ENCODE data around the gene HLCS. TPM values are rescaled to one million over a fixed set of nuclear protein-coding genes. Genes with fewer than 3 reads are reported as not detected.

The HLCS gene
- total and polyA plus RNA-seq, 2 donors (not counting 3 experiments of a cell fraction or from before 2014, with no cell fraction given) = 6.7 to 17.2 TPM

DNA sequence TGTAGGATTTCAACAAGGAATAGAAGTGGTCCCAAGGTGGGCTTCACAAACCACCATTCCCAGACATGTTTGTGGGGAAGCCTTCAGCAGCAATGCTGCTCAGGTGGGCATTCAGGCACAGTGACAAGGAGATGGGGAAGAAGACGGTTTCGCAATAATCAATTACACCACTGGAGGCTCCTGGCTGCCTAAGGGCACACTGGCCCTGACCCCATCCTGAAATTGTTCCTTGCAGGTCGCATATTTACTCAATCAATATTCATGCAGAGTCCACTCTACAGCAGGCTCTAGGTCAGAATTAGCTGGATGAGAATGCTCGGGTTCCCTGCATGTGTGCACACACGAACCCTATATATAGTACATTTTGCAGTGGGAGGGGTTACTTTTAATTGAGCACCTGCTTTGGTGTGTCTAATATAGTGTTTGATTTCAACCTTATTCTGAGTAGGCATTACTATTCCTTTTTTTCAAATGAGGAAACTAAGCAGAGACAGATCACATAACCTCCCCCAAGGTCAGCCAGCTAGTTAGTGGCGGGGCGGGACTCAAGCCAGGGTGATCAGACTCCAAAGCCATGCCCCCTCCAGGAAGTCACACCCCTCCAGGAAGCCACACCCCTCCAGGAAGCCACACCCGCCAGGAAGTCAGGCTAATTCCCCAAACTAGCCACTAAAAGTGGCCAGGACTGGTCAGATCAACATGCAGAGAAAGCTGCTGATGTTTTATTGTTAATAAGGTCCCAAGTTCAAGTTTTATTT, 106.5 kb downstream of the HLCS start:
- TF ChIP-seq MYC (IDR thresholded peaks at IDR 0.05; ENCODE audit: low read depth, low read length) (no peak), GATA2 (IDR thresholded peaks at IDR 0.05; ENCODE audit: insufficient read depth, insufficient read length, low read depth, low read length) (no peak), POLR2A (IDR thresholded peaks at IDR 0.05; ENCODE audit: low read depth, low read length) (peak; percentile 71), JUN (IDR thresholded peaks at IDR 0.05; ENCODE audit: borderline replicate concordance, insufficient read depth, insufficient read length, low read depth) (no peak), EZH2 (IDR thresholded peaks at IDR 0.05; ENCODE audit: borderline replicate concordance, low read depth, low read length, severe bottlenecking) (no peak), FOS (IDR thresholded peaks at IDR 0.05; ENCODE audit: borderline replicate concordance, insufficient read depth, low read length) (no peak), POLR2AphosphoS5 (IDR thresholded peaks at IDR 0.05; ENCODE audit: insufficient read depth, low read depth, low read length) (peak; percentile 56)
- TF ChIP-seq, protein P1, sequence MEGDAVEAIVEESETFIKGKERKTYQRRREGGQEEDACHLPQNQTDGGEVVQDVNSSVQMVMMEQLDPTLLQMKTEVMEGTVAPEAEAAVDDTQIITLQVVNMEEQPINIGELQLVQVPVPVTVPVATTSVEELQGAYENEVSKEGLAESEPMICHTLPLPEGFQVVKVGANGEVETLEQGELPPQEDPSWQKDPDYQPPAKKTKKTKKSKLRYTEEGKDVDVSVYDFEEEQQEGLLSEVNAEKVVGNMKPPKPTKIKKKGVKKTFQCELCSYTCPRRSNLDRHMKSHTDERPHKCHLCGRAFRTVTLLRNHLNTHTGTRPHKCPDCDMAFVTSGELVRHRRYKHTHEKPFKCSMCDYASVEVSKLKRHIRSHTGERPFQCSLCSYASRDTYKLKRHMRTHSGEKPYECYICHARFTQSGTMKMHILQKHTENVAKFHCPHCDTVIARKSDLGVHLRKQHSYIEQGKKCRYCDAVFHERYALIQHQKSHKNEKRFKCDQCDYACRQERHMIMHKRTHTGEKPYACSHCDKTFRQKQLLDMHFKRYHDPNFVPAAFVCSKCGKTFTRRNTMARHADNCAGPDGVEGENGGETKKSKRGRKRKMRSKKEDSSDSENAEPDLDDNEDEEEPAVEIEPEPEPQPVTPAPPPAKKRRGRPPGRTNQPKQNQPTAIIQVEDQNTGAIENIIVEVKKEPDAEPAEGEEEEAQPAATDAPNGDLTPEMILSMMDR (IDR thresholded peaks at IDR 0.05; ENCODE audit: extremely low read depth in 1 of 2, insufficient read depth in 1 of 2, low read depth in 1 of 2, low read length in 2 of 2) = no peak
- TF ChIP-seq, protein P2, sequence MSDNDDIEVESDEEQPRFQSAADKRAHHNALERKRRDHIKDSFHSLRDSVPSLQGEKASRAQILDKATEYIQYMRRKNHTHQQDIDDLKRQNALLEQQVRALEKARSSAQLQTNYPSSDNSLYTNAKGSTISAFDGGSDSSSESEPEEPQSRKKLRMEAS (IDR thresholded peaks at IDR 0.05; ENCODE audit: insufficient read depth, insufficient read length) = no peak
- H3K27ac ChIP-seq (ENCODE audit: insufficient read depth, low read depth, low read length) = peak overlapping the region; percentile 90
- peak; percentile 58 for DNase-seq (ENCODE audit: low read depth, low spot score)

More for the DNA sequence above, 106.5 kb downstream of the HLCS start:
- Histone ChIP-seq H3K9me1 (replicated peaks; ENCODE audit: control insufficient read depth, extremely low read depth, insufficient read depth, low read length) (no peaks in the 10 kb centered on the region), H3K36me3 (ENCODE audit: control insufficient read depth in 2 of 2, extremely low read depth in 1 of 2, insufficient read depth in 2 of 2, low read length in 2 of 2) (no peaks in the 10 kb centered on the region), H3K9ac (replicated peaks; ENCODE audit: extremely low read depth, insufficient read depth, low read length) (peak overlapping the region; percentile 86), H4K20me1 (replicated peaks; ENCODE audit: control insufficient read depth, extremely low read depth, insufficient read depth, low read length) (no peaks in the 10 kb centered on the region), H3K4me2 (ENCODE audit: insufficient read depth, low read length) (peak overlapping the region; percentile 90), H2AFZ (ENCODE audit: low read depth, low read length) (no peak overlapping the region), H3K9me3 (replicated peaks; ENCODE audit: control insufficient read depth, insufficient read depth, low read length) (no peaks in the 10 kb centered on the region), H3K4me1 (ENCODE audit: control insufficient read depth, extremely low read depth, insufficient read depth, low read length) (peaks cover 19% of the 10 kb centered on the region), H3K27me3 (ENCODE audit: control insufficient read depth in 2 of 2, insufficient read depth in 2 of 2, low read length in 2 of 2) (no peaks in the 10 kb centered on the region), H3K79me2 (ENCODE audit: control insufficient read depth, insufficient read depth, low read length) (no peaks in the 10 kb centered on the region), H3K4me3 (replicated peaks in 1 of 3; ENCODE audit: insufficient read depth in 1 of 3, low read depth in 1 of 3, low read length in 3 of 3) (peak overlapping the region in 1 of 3 experiments; percentile 42)
- ChIA-PET CTCF (interaction anchor here (1.0 to 2.5 kb wide), 3 partner anchors 58 to 229 kb away, joined by 3 to 7 read pairs (median 3); no protein-coding TSS in a partner anchor), POLR2A (interaction anchor here (0.6 kb wide), 1 partner anchor 48 kb away, joined by 6 read pairs; no protein-coding TSS in a partner anchor)
- no TSS peak for BruUV-seq (replicated peaks)
- dilution Hi-C loops (cut with MboI; ENCODE audit: extremely low pct_ligation_motif_present, low sequenced_read_pairs) (no loop called here), intact Hi-C loops (cut with micrococcal nuclease) (loop anchor here (5.0 kb wide), 1 partner anchor 438 kb away; no protein-coding TSS in a partner anchor)
- peak; percentile 96 for FAIRE-seq

All from endothelial cell of umbilical vein (primary cell).